ENCODE measurements around the gene KCNB1. TPM values are rescaled to one million over a fixed set of nuclear protein-coding genes. Genes with fewer than 3 reads are reported as not detected.

KCNB1 gene
- under 0.01 TPM in 1 of 2 replicates, not detected in the other for total RNA-seq

DNA sequence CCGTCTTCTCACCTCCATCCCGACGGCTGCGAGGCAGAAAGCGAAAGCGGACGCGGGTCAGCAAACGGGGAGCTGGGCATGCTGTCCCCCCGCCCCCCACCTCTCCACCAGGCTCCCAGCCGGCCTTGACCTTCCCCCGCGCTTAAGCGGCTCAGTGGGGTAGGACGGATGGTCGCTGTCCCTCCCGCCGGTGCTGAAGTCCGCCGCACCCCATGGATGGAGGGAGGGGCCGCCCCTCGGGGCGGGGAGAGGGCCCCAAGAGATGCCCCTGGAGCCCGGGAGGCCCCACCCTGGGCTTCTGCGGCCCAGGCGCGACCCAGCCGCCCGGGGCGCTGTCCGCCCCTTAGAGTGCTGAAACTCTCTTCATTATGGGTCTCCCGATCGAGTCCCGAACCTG lies at the start of gene KCNB1:
TSS of gene KCNB1 (minus strand) at position 48 of the 397 bp plus-strand sequence. CDS start 188 bp downstream, outside the sequence.

Other genes starting within 250 kb of the KCNB1 start
- gene ZNFX1, start 204.6 kb downstream of the KCNB1 start, total RNA-seq = 21.2 and 53.4 TPM in 2 replicates
- gene PTGIS, start 85.5 kb upstream of the KCNB1 start, total RNA-seq = not detected in 2 replicates
- gene B4GALT5, start 231.2 kb upstream of the KCNB1 start, total RNA-seq = 12.6 and 45.3 TPM in 2 replicates

Data from nasal cavity respiratory epithelium epithelial cell of viscerocranial mucosa (primary cell).